ENCODE measurements around the gene PILRB. TPM values are rescaled to one million over a fixed set of nuclear protein-coding genes. Genes with fewer than 3 reads are reported as not detected.
"Not testable (repeated sequence)": the region's sequence is repeated elsewhere in the genome, so short reads cannot be mapped to it uniquely, and the experiment has no call there.

Gene PILRB
- polyA plus RNA-seq, 3 donors = 36.0 to 58.2 (median 37.6) TPM

DNA sequence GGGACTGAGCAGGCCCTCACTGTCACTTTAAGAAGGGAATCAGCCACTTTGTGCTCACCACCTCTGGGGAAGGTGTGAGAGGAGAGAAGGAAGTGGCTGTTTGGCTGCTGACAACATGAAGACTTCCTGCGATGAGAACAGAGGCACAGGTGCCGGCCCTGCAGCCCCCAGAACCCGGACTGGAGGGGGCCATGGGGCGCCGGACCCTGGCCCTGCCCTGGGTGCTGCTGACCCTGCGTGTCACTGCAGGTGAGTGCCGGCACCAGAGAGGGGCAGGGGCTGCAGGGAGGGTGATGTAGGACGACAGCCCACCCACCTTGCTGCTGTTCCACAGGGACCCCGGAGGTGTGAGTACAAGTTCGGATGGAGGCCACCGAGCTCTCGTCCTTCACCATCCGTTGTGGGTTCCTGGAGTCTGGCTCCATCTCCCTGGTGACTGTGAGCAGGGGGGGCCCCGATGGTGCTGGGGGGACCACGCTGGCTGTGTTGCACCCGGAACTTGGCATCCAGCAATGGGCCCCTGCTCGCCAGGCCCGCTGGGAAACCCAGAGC, 5.6 kb upstream of the PILRB start:
- not testable (repeated sequence) for DNase-seq (ENCODE audit: extremely low read depth in 1 of 11, low read depth in 9 of 11, low spot score in 4 of 11)

DNA sequence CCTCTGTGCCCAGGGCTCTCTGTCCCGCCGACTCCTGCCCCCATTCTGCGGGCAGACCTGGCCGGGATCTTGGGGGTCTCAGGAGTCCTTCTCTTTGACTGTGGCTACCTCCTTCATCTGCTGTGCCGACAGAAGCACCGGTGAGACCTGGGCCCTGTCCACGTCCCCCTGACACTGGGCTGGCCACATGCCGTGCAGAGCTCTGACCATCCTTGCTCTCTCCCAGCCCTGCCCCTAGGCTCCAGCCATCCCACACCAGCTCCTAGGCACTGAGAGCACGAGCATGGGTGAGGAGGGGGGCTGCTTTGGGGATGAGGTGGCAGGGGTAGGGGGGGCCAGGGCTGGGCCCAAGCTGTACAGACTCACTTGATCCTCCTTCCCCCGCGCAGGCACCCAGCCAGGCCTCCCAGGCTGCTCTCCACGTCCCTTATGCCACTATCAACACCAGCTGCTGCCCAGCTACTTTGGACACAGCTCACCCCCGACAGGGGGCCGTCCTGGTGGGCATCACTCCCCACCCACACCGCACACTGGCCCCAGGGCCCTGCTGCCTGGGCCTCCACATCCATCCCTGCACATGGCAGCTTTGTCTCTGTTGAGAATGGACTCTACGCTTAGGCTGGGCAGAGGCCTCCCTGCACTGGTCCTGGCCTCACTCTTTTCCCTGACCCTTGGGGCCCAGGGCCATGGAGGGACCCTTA, 4.8 kb upstream of the PILRB start:
- DNase-seq (ENCODE audit: extremely low read depth in 1 of 11, low read depth in 9 of 11, low spot score in 4 of 11) = no peak

- DNase-seq (ENCODE audit: extremely low read depth in 1 of 11, low read depth in 9 of 11, low spot score in 4 of 11) = no peak
Measured at GRCh38 chr7:100353685-100354330, 4.1 kb upstream of the PILRB start.

DNA sequence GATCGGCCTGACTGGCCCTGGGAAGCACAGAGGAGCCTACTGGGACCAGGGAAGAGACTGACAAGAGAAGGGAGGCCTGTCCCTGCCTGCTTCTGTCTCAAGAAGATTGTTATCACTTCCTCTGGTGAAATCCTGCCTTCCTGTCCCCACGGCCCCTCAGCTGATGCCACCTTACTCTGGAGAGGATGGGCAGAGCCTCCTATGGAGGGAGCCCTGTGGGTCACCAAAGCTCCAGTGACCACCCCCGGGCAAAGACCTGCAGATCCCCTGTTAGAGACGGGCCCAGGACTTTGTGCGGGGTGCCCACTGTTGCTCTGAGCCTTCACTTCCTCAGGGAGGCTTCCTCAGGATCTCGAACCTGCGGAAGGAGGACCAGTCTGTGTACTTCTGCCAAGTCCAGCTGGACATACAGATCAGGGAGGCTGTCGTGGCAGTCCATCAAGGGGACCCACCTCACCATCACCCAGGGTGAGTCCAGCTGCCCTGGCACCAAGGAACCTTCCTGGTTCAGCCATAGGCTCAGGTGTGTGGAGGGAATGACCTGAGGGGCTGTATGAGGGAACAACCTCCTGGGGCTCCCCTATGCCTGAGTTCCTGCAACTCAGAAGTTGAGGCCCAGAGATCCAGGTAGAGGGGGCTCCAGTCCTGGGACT, 1.4 kb upstream of the PILRB start:
- DNase-seq (ENCODE audit: extremely low read depth in 1 of 11, low read depth in 9 of 11, low spot score in 4 of 11) = no peak

DNA sequence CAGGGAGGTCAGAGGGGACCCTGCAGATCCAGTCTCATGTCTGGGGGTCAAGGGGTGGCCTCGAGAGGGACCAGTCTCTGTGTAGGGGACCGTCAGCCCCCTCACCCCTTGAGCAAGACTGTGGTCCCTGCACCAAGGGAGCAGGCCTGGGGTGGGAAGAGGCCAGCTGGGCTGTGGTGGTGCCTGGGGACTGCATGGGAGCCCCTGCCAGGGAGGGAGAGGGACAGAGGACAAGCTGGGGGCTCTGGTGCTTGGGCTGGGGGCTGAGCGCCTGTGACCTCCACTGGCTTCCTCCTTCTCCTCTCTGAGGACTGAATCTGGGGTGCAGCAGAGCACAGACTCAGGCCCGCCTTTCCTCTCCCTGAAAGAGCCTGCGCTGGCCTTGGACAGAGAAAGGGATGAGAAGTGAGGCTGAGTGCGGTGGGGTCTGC, 771 bp upstream of the PILRB start:
- no peak for DNase-seq (ENCODE audit: extremely low read depth in 1 of 11, low read depth in 9 of 11, low spot score in 4 of 11)

DNA sequence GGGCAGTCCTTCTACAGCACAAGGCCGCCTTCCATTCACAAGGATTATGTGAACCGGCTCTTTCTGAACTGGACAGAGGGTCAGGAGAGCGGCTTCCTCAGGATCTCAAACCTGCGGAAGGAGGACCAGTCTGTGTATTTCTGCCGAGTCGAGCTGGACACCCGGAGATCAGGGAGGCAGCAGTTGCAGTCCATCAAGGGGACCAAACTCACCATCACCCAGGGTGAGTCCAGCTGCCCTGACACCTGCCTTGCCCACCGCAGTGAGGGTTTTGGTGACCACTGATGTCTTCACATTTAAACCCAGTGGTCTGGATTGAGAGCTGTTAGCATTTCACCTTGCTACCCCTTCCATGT, 918 bp downstream of the PILRB start:
- DNase-seq (ENCODE audit: extremely low read depth in 1 of 11, low read depth in 9 of 11, low spot score in 4 of 11) = no peak

DNA sequence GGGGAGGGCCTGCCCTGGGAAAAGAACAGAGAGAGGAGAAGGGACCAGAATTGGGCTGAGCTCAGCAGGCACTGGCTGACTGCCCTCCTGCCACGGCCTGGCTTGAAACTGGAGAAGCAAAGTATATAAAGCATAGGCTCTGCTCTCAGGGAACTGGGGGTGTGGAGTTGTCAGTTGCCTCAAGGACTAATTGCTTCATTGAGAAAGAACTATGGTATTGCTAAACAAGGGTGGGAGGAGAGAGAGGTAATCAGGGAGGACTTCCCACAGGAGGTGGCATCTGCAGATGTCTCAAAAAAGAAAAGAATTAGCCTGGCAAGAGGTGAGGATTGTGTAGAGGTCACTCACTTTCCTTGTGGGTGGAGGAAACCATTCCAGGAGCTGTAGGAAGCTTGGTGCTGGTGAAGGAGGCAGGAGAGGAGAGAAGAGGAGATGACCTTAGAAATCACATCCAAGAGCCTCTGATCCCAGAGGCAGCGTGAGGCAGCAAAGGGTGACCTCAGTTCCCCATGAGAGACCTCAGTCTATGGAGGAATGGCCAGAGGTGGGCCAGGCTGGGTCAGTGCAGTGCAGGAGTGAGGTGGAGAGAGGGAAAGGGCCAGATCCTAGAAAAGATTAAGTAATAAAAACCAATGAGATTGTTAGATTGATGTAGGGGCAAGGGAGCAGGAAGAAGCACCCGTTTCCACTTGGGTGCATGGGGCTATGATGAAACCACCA, 2.4 kb downstream of the PILRB start:
- DNase-seq (ENCODE audit: extremely low read depth in 1 of 11, low read depth in 9 of 11, low spot score in 4 of 11) = no peak

DNA sequence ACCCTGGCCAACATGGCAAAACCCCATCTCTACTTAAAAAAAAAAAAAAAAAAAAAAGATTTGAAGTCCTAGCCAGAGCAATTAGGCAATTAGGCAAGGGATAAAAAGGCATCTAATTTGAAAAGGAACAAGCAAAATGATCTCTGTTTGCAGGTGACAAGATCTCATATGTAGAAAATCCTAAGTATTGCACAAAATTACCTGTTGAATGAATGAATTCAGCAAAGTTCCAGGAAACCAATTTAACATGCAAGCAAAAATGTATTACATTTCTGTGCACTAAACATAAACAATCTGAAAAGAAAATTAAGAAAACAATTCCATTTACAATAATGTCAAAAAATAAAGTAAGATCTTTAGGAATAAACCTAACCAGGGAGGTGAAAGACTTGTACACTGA, 5.2 kb downstream of the PILRB start:
- no peak for DNase-seq (ENCODE audit: extremely low read depth in 1 of 11, low read depth in 9 of 11, low spot score in 4 of 11)

- DNase-seq (ENCODE audit: extremely low read depth in 1 of 11, low read depth in 9 of 11, low spot score in 4 of 11) = not testable (repeated sequence)
Measured at GRCh38 chr7:100363797-100364196, 5.9 kb downstream of the PILRB start.

- no peak for DNase-seq (ENCODE audit: extremely low read depth in 1 of 11, low read depth in 9 of 11, low spot score in 4 of 11)
Measured at GRCh38 chr7:100364480-100364879, 6.6 kb downstream of the PILRB start.

GRCh38 chr7:100365998-100366367, 8.1 kb downstream of the PILRB start:
- not testable (repeated sequence) for DNase-seq (ENCODE audit: extremely low read depth in 1 of 11, low read depth in 9 of 11, low spot score in 4 of 11)

- DNase-seq (ENCODE audit: extremely low read depth in 1 of 11, low read depth in 9 of 11, low spot score in 4 of 11) = no peak
Measured at GRCh38 chr7:100366411-100367250, 8.7 kb downstream of the PILRB start.

GRCh38 chr7:100367251-100367620, 9.3 kb downstream of the PILRB start:
- DNase-seq (ENCODE audit: extremely low read depth in 1 of 11, low read depth in 9 of 11, low spot score in 4 of 11) = no peak

GRCh38 chr7:100367676-100368613, 10.0 kb downstream of the PILRB start:
- no peak for DNase-seq (ENCODE audit: extremely low read depth in 1 of 11, low read depth in 9 of 11, low spot score in 4 of 11)

GRCh38 chr7:100369105-100369504, 11.2 kb downstream of the PILRB start:
- DNase-seq (ENCODE audit: extremely low read depth in 1 of 11, low read depth in 9 of 11, low spot score in 4 of 11) = no peak

DNA sequence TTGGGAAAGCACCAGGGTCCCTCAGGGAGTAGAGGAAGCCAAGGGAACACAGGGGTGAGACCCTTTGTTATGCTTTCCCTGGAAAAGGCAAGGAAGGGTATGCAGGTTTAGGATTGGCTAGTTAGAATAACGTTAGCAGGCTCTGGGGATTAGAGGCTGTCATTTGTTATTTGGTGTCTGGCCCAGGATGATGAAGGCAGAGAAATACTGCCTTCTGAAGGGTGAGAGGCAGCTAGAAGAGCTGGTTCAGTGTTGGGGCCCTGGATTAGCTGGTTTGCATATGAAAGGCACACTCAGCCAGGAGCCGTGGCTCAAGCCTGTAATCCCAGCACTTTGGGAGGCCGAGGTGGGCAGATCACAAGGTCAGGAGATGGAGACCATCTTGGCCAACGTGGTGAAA, 12.4 kb downstream of the PILRB start:
- no peak for DNase-seq (ENCODE audit: extremely low read depth in 1 of 11, low read depth in 9 of 11, low spot score in 4 of 11)

GRCh38 chr7:100370746-100371145, 12.8 kb downstream of the PILRB start:
- no peak for DNase-seq (ENCODE audit: extremely low read depth in 1 of 11, low read depth in 9 of 11, low spot score in 4 of 11)
